Liver (tissue), 9 donors: Measurements from ENCODE around the gene RAB27A. TPM values are rescaled to one million over a fixed set of nuclear protein-coding genes. Genes with fewer than 3 reads are reported as not detected.
A peak's percentile ranks its signal among the peaks of the same experiment; 100 is the strongest.

Source experiments
- DNase-seq: peaks from one replicate; pipeline ENCODE4 v3.0.0-alpha.2; 2017; ENCODE audit warnings: low spot score
- H3K27ac ChIP-seq, 2 donors: one replicate each; pipeline ENCODE4 v1.7.0; 2013; ENCODE audit warnings: inconsistent platforms in 2 of 2, low read length in 2 of 2, control low read depth in 1 of 2, low read depth in 1 of 2, mild to moderate bottlenecking in 1 of 2
- H3K27me3 ChIP-seq, 4 donors: one replicate each; pipeline versions ENCODE4 v1.6.1 to v1.7.0; 2013; ENCODE audit warnings: low read length in 3 of 4, inconsistent platforms in 1 of 4, mild to moderate bottlenecking in 1 of 4, moderate library complexity in 1 of 4; ENCODE audit not compliant: control insufficient read depth in 4 of 4, insufficient read depth in 4 of 4
- H3K36me3 ChIP-seq, 4 donors: one replicate each; pipeline versions ENCODE4 v1.6.1 to v1.7.0; 2013; ENCODE audit warnings: low read length in 3 of 4, mild to moderate bottlenecking in 3 of 4, low read depth in 1 of 4, moderate library complexity in 1 of 4; ENCODE audit not compliant: control insufficient read depth in 4 of 4, insufficient read depth in 3 of 4
- H3K4me1 ChIP-seq, 4 donors: one replicate each; pipeline versions ENCODE4 v1.6.1 to v1.7.0; 2013; ENCODE audit warnings: low read length in 3 of 4, mild to moderate bottlenecking in 3 of 4, moderate library complexity in 1 of 4; ENCODE audit not compliant: control insufficient read depth in 4 of 4, insufficient read depth in 4 of 4
- H3K4me3 ChIP-seq, 3 donors: one replicate each; pipeline versions ENCODE4 v1.6.1 to v1.7.0; 2013; ENCODE audit warnings: low read length in 3 of 3, control low read depth in 1 of 3, low read depth in 1 of 3, mild to moderate bottlenecking in 1 of 3
- H3K9ac ChIP-seq, 2 donors: one replicate each; pipeline ENCODE4 v1.7.0; 2013; ENCODE audit warnings: low read length in 2 of 2, mild to moderate bottlenecking in 2 of 2, moderate library complexity in 2 of 2, control low read depth in 1 of 2, low read depth in 1 of 2
- H3K9me3 ChIP-seq, 4 donors: one replicate each; pipeline versions ENCODE4 v1.6.1 to v1.7.0; 2013; ENCODE audit warnings: low read length in 3 of 4; ENCODE audit not compliant: control insufficient read depth in 4 of 4
- ATF3 ChIP-seq: IDR thresholded peaks from 2 replicates; pipeline ENCODE4 v1.6.1; 2016; ENCODE audit warnings: antibody characterized with exemption
- CTCF ChIP-seq: fragments of 150-350 bp; IDR thresholded peaks from 2 replicates; pipeline ENCODE4 v1.5.1; 2017; ENCODE audit warnings: improper control_type of control experiment, low read depth, low read length; ENCODE audit not compliant: missing input control
- EGR1 ChIP-seq, 2 donors: IDR thresholded peaks; 2 replicates each; pipeline ENCODE4 v1.6.1; 2016 to 2018; ENCODE audit warnings: antibody characterized with exemption in 2 of 2, low read depth in 2 of 2
- FOXA1 ChIP-seq: IDR thresholded peaks from 2 replicates; pipeline ENCODE4 v1.6.1; 2016; ENCODE audit warnings: antibody characterized with exemption
- FOXA2 ChIP-seq: IDR thresholded peaks from 2 replicates; pipeline ENCODE4 v1.6.1; 2016; ENCODE audit warnings: antibody characterized with exemption
- GABPA ChIP-seq, 2 donors: IDR thresholded peaks in 1 of 2; conservative IDR thresholded peaks in 1 of 2; 2 replicates each; pipeline ENCODE4 v1.6.1; 2016; ENCODE audit warnings: antibody characterized with exemption in 2 of 2, mild to moderate bottlenecking in 1 of 2, moderate library complexity in 1 of 2
- HNF4A ChIP-seq, 2 donors: conservative IDR thresholded peaks; 2 replicates each; pipeline ENCODE4 v1.6.1; 2016; ENCODE audit warnings: antibody characterized with exemption in 2 of 2, mild to moderate bottlenecking in 2 of 2
- HNF4G ChIP-seq: IDR thresholded peaks from 2 replicates; pipeline ENCODE4 v1.6.1; 2016; ENCODE audit warnings: antibody characterized with exemption
- JUND ChIP-seq, 2 donors: IDR thresholded peaks; 2 replicates each; pipeline ENCODE4 v1.6.1; 2016; ENCODE audit warnings: antibody characterized with exemption in 2 of 2
- MAX ChIP-seq: IDR thresholded peaks from 2 replicates; pipeline ENCODE4 v1.6.1; 2016; ENCODE audit warnings: antibody characterized with exemption
- NR2F2 ChIP-seq: IDR thresholded peaks from 2 replicates; pipeline ENCODE4 v1.6.1; 2016; ENCODE audit warnings: antibody characterized with exemption
- RAD21 ChIP-seq, 2 donors: IDR thresholded peaks; 2 replicates each; pipeline ENCODE4 v1.6.1; 2016; ENCODE audit warnings: antibody characterized with exemption in 2 of 2, mild to moderate bottlenecking in 2 of 2
- REST ChIP-seq: IDR thresholded peaks from 2 replicates; pipeline ENCODE4 v1.6.1; 2016; ENCODE audit warnings: antibody characterized with exemption, mild to moderate bottlenecking
- RXRA ChIP-seq, 2 donors: IDR thresholded peaks; 2 replicates each; pipeline ENCODE4 v1.6.1; 2017 to 2018; ENCODE audit warnings: antibody characterized with exemption in 2 of 2, mild to moderate bottlenecking in 1 of 2
- SP1 ChIP-seq: IDR thresholded peaks from 2 replicates; pipeline ENCODE4 v1.6.1; 2018; ENCODE audit warnings: antibody characterized with exemption, mild to moderate bottlenecking
- TAF1 ChIP-seq: conservative IDR thresholded peaks from 2 replicates; pipeline ENCODE4 v1.6.1; 2016; ENCODE audit warnings: antibody characterized with exemption, mild to moderate bottlenecking
- YY1 ChIP-seq: IDR thresholded peaks from 2 replicates; pipeline ENCODE4 v1.6.1; 2016; ENCODE audit warnings: antibody characterized with exemption, mild to moderate bottlenecking
- ZBTB33 ChIP-seq: IDR thresholded peaks from 2 replicates; pipeline ENCODE4 v1.6.1; 2016; ENCODE audit warnings: antibody characterized with exemption
- WGBS: extraction: QIAGEN DNeasy Blood & Tissue Kit; methylation state at CpG from one replicate; pipeline ENCODE4 v1.1.7; 2013; 5-methylcytosine and 5-hydroxymethylcytosine counted together
- polyA plus RNA-seq, 2 donors: library from polyadenylated mRNA; stranded (reverse) in 1 of 2; unstranded in 1 of 2; fragments of 200-250 nt in 1 of 2; fragments of >200 nt in 1 of 2; fragmentation: Nextera tagmentation in 1 of 2; extraction: Ambion mirVana in 1 of 2; gene quantifications; one replicate each; pipeline versions ENCODE4 v1.2.1 to v1.2.3, GENCODE V29; 2013 to 2015
- total RNA-seq, 2 donors: library from RNA; depleted of rRNA; stranded (reverse); fragments of >200 nt; gene quantifications; one replicate each; pipeline ENCODE4 v1.2.3, GENCODE V29; 2014
- donor health status: healthy.
- donor health status: healthy.
- donor health status: healthy.
- donor health status: healthy.
- donor health status: healthy.

RAB27A gene
- total and polyA plus RNA-seq, 4 donors: 6.4 to 30.8 (median 24.9) TPM

GRCh38 chr15:55283379-55284147 is 6.0 kb downstream of the RAB27A start:
- Histone ChIP-seq H3K4me3 (no peak overlapping the region), H3K4me1 (peaks cover 0 to 6% (median 3%) of the 10 kb centered on the region in 4 donors), H3K9me3 (no peaks in the 10 kb centered on the region), H3K27me3 (no peaks in the 10 kb centered on the region), H3K27ac (no peak overlapping the region), H3K9ac (no peak overlapping the region), H3K36me3 (no peaks in the 10 kb centered on the region)
- TF ChIP-seq CTCF (no peak), ATF3 (no peak), JUND (IDR thresholded peaks at IDR 0.05) (no peak), RXRA (IDR thresholded peaks at IDR 0.05) (no peak), NR2F2 (no peak), HNF4A (conservative IDR thresholded peaks at IDR 0.05) (no peak), HNF4G (no peak), EGR1 (IDR thresholded peaks at IDR 0.05; ENCODE audit: low read depth in 2 of 2) (no peak), GABPA (IDR thresholded peaks at IDR 0.05 in 1 of 2, conservative IDR thresholded peaks at IDR 0.05 in 1 of 2) (no peak), FOXA2 (no peak), TAF1 (no peak), ZBTB33 (no peak), FOXA1 (no peak), MAX (no peak), SP1 (no peak), YY1 (no peak), RAD21 (IDR thresholded peaks at IDR 0.05) (no peak)
- 67% methylated on average over 6 of the region's 6 CpGs for WGBS
- DNase-seq: no peak

GRCh38 chr15:55282284-55282833 is 7.3 kb downstream of the RAB27A start:
- Histone ChIP-seq H3K4me3 (no peak overlapping the region), H3K9me3 (no peaks in the 10 kb centered on the region), H3K27me3 (no peaks in the 10 kb centered on the region), H3K36me3 (no peaks in the 10 kb centered on the region), H3K9ac (no peak overlapping the region), H3K4me1 (peaks cover 0 to 6% (median 2%) of the 10 kb centered on the region in 4 donors), H3K27ac (peak overlapping the region; percentile 11 to 19)
- no peak for TF ChIP-seq JUND (IDR thresholded peaks at IDR 0.05)
- no peak for TF ChIP-seq REST
- DNase-seq: no peak
- WGBS: 65% methylated on average over 5 of the region's 5 CpGs
